HEK293 (cell line): Measurements from ENCODE around the gene LBX1.

Source experiments
- BCL11B ChIP-seq: fragments of 450-650 bp; formaldehyde crosslinking; IDR thresholded peaks from 2 replicates; pipeline ENCODE4 v1.5.1; 2016; ENCODE audit warnings: low read depth, missing biosample characterization, missing genetic modification characterization
- KLF1 ChIP-seq: fragments of 450-650 bp; formaldehyde crosslinking; IDR thresholded peaks from 2 replicates; pipeline ENCODE4 v1.5.1; 2016; ENCODE audit warnings: missing biosample characterization, missing genetic modification characterization
- OVOL3 ChIP-seq: fragments of 450-650 bp; formaldehyde crosslinking; IDR thresholded peaks from 2 replicates; pipeline ENCODE4 v1.5.1; 2016; ENCODE audit warnings: missing biosample characterization, missing genetic modification characterization
- PRDM6 ChIP-seq: fragments of 450-650 bp; formaldehyde crosslinking; IDR thresholded peaks from 2 replicates; pipeline ENCODE4 v1.5.1; 2017; ENCODE audit warnings: missing biosample characterization, missing genetic modification characterization
- WT1 ChIP-seq: fragments of 450-650 bp; formaldehyde crosslinking; IDR thresholded peaks from 2 replicates; pipeline ENCODE4 v1.5.1; 2016; ENCODE audit warnings: missing biosample characterization, missing genetic modification characterization
- ZBTB20 ChIP-seq: fragments of 450-650 bp; formaldehyde crosslinking; IDR thresholded peaks from 2 replicates; pipeline ENCODE4 v1.5.1; 2016; ENCODE audit warnings: missing biosample characterization, missing genetic modification characterization
- ZFHX2 ChIP-seq: fragments of 450-650 bp; formaldehyde crosslinking; conservative IDR thresholded peaks from 2 replicates; pipeline ENCODE4 v1.5.1; 2016; ENCODE audit warnings: missing biosample characterization, missing genetic modification characterization
- ZNF133 ChIP-seq: fragments of 450-650 bp; formaldehyde crosslinking; IDR thresholded peaks from 2 replicates; pipeline ENCODE4 v1.5.1; 2016; ENCODE audit warnings: missing biosample characterization, missing genetic modification characterization
- ZNF138 ChIP-seq: fragments of 450-650 bp; formaldehyde crosslinking; IDR thresholded peaks from 2 replicates; pipeline ENCODE4 v1.5.1; 2016; ENCODE audit warnings: missing biosample characterization, missing genetic modification characterization, borderline replicate concordance
- ZNF169 ChIP-seq: fragments of 450-650 bp; formaldehyde crosslinking; IDR thresholded peaks from 2 replicates; pipeline ENCODE4 v1.5.1; 2016; ENCODE audit warnings: missing biosample characterization, missing genetic modification characterization
- ZNF221 ChIP-seq: fragments of 450-650 bp; formaldehyde crosslinking; IDR thresholded peaks from 2 replicates; pipeline ENCODE4 v1.5.1; 2017; ENCODE audit warnings: missing biosample characterization, missing genetic modification characterization, borderline replicate concordance
- ZNF26 ChIP-seq: fragments of 450-650 bp; formaldehyde crosslinking; IDR thresholded peaks from 2 replicates; pipeline ENCODE4 v1.5.1; 2016; ENCODE audit warnings: missing biosample characterization, missing genetic modification characterization
- ZNF335 ChIP-seq: fragments of 450-650 bp; formaldehyde crosslinking; conservative IDR thresholded peaks from 2 replicates; pipeline ENCODE4 v1.5.1; 2016; ENCODE audit warnings: missing biosample characterization, missing genetic modification characterization
- ZNF423 ChIP-seq: fragments of 450-650 bp; formaldehyde crosslinking; IDR thresholded peaks from 2 replicates; pipeline ENCODE4 v1.5.1; 2016; ENCODE audit warnings: missing biosample characterization, missing genetic modification characterization
- ZNF549 ChIP-seq: fragments of 450-650 bp; IDR thresholded peaks from 2 replicates; pipeline ENCODE4 v1.5.1; 2018; ENCODE audit warnings: missing biosample characterization, missing genetic modification characterization, mild to moderate bottlenecking, inconsistent platforms, moderate library complexity
- ZNF621 ChIP-seq: fragments of 450-650 bp; formaldehyde crosslinking; IDR thresholded peaks from 2 replicates; pipeline ENCODE4 v1.5.1; 2017; ENCODE audit warnings: missing biosample characterization, missing genetic modification characterization
- ZNF645 ChIP-seq: fragments of 450-650 bp; formaldehyde crosslinking; IDR thresholded peaks from 2 replicates; pipeline ENCODE4; 2016; ENCODE audit warnings: missing biosample characterization, missing genetic modification characterization
- ZSCAN16 ChIP-seq: fragments of 450-650 bp; formaldehyde crosslinking; IDR thresholded peaks from 2 replicates; pipeline ENCODE4 v1.5.1; 2016; ENCODE audit warnings: missing biosample characterization, missing genetic modification characterization
- ZSCAN30 ChIP-seq: fragments of 450-650 bp; IDR thresholded peaks from 2 replicates; pipeline ENCODE4 v1.5.1; 2018; ENCODE audit warnings: missing biosample characterization, mild to moderate bottlenecking, missing genetic modification characterization, moderate library complexity
- ZSCAN5A ChIP-seq: fragments of 450-650 bp; formaldehyde crosslinking; IDR thresholded peaks from 2 replicates; pipeline ENCODE4 v1.5.1; 2016; ENCODE audit warnings: missing biosample characterization, missing genetic modification characterization
- TF ChIP-seq, protein P1 (sequence below): fragments of 450-650 bp; formaldehyde crosslinking; IDR thresholded peaks from 2 replicates; pipeline ENCODE4 v1.5.1; 2016; ENCODE audit warnings: missing biosample characterization, missing genetic modification characterization
- TF ChIP-seq, protein P2 (sequence below): fragments of 450-650 bp; formaldehyde crosslinking; IDR thresholded peaks from 2 replicates; pipeline ENCODE4 v1.5.1; 2016; ENCODE audit warnings: missing biosample characterization, missing genetic modification characterization, low read depth
- TF ChIP-seq, protein P3 (sequence below): fragments of 450-650 bp; formaldehyde crosslinking; IDR thresholded peaks from 2 replicates; pipeline ENCODE4 v1.5.1; 2016; ENCODE audit warnings: missing biosample characterization, missing genetic modification characterization

The LBX1 gene

DNA sequence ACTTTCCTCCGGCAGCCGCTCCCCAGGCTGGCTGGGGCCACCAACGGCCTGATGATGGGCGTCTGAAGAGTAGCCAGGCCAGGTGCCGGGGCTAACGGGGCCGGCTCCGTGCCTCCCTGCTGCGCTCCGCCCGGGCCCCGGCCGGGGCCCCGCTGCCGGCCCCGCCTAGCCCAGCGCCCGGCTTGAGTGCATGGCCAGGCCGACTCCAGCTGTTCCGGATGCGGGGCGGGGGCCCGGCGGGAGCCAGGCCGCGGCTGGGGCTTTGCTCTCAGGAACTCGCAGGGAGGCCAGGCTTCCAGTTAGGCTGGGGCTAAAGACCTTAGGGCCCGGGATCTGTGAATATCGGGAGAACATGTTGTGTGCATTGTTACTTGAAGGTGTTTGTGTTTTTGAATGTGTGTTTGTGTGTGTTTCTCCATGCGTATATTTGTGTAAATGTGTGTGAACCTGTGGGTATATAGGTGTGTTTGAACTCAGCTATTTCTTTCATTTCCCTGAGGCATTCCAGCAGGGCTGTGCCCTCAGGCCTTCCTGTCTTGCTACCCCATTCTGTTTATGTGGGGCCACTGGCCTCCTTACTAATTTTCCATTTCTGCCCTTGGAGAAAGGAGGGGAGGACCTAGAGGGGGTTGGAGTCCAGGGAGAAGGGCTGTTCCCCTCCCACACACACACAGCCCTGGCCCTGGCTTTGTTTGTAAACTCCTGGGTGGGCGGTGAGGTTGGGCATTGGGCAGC is 1.1 kb upstream of the LBX1 start (continued):
- TF ChIP-seq ZSCAN16 (tag by site-specific recombination) (no peak), ZSCAN30 (tag by site-specific recombination) (peak; percentile 85), OVOL3 (tag by site-specific recombination) (no peak), ZNF423 (tag by site-specific recombination) (no peak), ZNF169 (tag by site-specific recombination) (no peak), ZNF26 (tag by site-specific recombination) (no peak), BCL11B (tag by site-specific recombination) (no peak), ZNF221 (tag by site-specific recombination) (no peak), WT1 (tag by site-specific recombination) (peak; percentile 63), ZSCAN5A (tag by site-specific recombination) (no peak), KLF1 (tag by site-specific recombination) (no peak), ZNF133 (tag by site-specific recombination) (no peak), ZNF645 (tag by site-specific recombination) (no peak), ZBTB20 (tag by site-specific recombination) (peak; percentile 85), ZFHX2 (peak; percentile 91), ZNF335 (peak; percentile 88), ZNF549 (tag by site-specific recombination) (no peak), ZNF621 (no peak), PRDM6 (no peak), ZNF138 (no peak)
- TF ChIP-seq, protein P1, sequence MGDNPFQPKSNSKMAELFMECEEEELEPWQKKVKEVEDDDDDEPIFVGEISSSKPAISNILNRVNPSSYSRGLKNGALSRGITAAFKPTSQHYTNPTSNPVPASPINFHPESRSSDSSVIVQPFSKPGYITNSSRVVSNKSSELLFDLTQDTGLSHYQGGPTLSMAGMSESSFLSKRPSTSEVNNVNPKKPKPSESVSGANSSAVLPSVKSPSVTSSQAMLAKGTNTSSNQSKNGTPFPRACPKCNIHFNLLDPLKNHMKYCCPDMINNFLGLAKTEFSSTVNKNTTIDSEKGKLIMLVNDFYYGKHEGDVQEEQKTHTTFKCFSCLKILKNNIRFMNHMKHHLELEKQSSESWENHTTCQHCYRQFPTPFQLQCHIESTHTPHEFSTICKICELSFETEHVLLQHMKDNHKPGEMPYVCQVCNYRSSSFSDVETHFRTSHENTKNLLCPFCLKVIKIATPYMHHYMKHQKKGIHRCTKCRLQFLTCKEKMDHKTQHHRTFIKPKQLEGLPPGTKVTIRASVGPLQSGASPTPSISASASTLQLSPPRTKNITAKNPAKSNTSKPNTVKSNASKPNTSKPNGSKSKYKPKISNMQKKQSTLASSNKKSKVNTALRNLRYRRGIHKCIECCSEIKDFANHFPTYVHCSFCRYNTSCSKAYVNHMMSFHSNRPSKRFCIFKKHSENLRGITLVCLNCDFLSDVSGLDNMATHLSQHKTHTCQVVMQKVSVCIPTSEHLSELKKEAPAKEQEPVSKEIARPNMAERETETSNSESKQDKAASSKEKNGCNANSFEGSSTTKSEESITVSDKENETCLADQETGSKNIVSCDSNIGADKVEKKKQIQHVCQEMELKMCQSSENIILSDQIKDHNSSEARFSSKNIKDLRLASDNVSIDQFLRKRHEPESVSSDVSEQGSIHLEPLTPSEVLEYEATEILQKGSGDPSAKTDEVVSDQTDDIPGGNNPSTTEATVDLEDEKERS = no peak
- TF ChIP-seq, protein P2, sequence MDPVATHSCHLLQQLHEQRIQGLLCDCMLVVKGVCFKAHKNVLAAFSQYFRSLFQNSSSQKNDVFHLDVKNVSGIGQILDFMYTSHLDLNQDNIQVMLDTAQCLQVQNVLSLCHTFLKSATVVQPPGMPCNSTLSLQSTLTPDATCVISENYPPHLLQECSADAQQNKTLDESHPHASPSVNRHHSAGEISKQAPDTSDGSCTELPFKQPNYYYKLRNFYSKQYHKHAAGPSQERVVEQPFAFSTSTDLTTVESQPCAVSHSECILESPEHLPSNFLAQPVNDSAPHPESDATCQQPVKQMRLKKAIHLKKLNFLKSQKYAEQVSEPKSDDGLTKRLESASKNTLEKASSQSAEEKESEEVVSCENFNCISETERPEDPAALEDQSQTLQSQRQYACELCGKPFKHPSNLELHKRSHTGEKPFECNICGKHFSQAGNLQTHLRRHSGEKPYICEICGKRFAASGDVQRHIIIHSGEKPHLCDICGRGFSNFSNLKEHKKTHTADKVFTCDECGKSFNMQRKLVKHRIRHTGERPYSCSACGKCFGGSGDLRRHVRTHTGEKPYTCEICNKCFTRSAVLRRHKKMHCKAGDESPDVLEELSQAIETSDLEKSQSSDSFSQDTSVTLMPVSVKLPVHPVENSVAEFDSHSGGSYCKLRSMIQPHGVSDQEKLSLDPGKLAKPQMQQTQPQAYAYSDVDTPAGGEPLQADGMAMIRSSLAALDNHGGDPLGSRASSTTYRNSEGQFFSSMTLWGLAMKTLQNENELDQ (tag by site-specific recombination) = no peak
- TF ChIP-seq, protein P3, sequence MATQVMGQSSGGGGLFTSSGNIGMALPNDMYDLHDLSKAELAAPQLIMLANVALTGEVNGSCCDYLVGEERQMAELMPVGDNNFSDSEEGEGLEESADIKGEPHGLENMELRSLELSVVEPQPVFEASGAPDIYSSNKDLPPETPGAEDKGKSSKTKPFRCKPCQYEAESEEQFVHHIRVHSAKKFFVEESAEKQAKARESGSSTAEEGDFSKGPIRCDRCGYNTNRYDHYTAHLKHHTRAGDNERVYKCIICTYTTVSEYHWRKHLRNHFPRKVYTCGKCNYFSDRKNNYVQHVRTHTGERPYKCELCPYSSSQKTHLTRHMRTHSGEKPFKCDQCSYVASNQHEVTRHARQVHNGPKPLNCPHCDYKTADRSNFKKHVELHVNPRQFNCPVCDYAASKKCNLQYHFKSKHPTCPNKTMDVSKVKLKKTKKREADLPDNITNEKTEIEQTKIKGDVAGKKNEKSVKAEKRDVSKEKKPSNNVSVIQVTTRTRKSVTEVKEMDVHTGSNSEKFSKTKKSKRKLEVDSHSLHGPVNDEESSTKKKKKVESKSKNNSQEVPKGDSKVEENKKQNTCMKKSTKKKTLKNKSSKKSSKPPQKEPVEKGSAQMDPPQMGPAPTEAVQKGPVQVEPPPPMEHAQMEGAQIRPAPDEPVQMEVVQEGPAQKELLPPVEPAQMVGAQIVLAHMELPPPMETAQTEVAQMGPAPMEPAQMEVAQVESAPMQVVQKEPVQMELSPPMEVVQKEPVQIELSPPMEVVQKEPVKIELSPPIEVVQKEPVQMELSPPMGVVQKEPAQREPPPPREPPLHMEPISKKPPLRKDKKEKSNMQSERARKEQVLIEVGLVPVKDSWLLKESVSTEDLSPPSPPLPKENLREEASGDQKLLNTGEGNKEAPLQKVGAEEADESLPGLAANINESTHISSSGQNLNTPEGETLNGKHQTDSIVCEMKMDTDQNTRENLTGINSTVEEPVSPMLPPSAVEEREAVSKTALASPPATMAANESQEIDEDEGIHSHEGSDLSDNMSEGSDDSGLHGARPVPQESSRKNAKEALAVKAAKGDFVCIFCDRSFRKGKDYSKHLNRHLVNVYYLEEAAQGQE = no peak
